Measurements from ENCODE around the gene DOCK8.

DOCK8 gene

GRCh38 chr9:431701-432100 lies 217.0 kb downstream of the DOCK8 start:
- TF ChIP-seq ZFX (IDR thresholded peaks at IDR 0.05) (no peak), CTCF (conservative IDR thresholded peaks at IDR 0.05) (no peak)
- H3K27ac ChIP-seq: no peak overlapping the region

GRCh38 chr9:436482-436881 lies 221.8 kb downstream of the DOCK8 start:
- TF ChIP-seq CTCF (conservative IDR thresholded peaks at IDR 0.05) (no peak), ZFX (IDR thresholded peaks at IDR 0.05) (no peak)
- no peak overlapping the region for H3K27ac ChIP-seq

GRCh38 chr9:437066-437465 lies 222.4 kb downstream of the DOCK8 start:
- TF ChIP-seq ZFX (IDR thresholded peaks at IDR 0.05) (no peak), CTCF (conservative IDR thresholded peaks at IDR 0.05) (no peak)
- no peak overlapping the region for H3K27ac ChIP-seq

GRCh38 chr9:437574-438001 lies 222.9 kb downstream of the DOCK8 start:
- no peak overlapping the region for H3K27ac ChIP-seq
- TF ChIP-seq ZFX (IDR thresholded peaks at IDR 0.05): no peak
- TF ChIP-seq CTCF (conservative IDR thresholded peaks at IDR 0.05): no peak

GRCh38 chr9:438066-438465 lies 223.4 kb downstream of the DOCK8 start:
- TF ChIP-seq CTCF (conservative IDR thresholded peaks at IDR 0.05): no peak
- TF ChIP-seq ZFX (IDR thresholded peaks at IDR 0.05): no peak
- H3K27ac ChIP-seq: no peak overlapping the region

GRCh38 chr9:438961-439768 lies 224.5 kb downstream of the DOCK8 start:
- TF ChIP-seq CTCF (conservative IDR thresholded peaks at IDR 0.05) (no peak), ZFX (IDR thresholded peaks at IDR 0.05) (no peak)
- H3K27ac ChIP-seq: no peak overlapping the region

GRCh38 chr9:441126-441525 lies 226.5 kb downstream of the DOCK8 start:
- H3K27ac ChIP-seq: no peak overlapping the region
- TF ChIP-seq ZFX (IDR thresholded peaks at IDR 0.05): no peak
- TF ChIP-seq CTCF (conservative IDR thresholded peaks at IDR 0.05): no peak

Measured in C4-2B (cell line).